ENCODE measurements around the gene NEK2. TPM values are rescaled to one million over a fixed set of nuclear protein-coding genes. Genes with fewer than 3 reads are reported as not detected.

Gene NEK2
- total and polyA plus RNA-seq, 2 of the 13 experiments (the other 11 are each of a cell fraction or from before 2014, with no cell fraction given) = 10.9 to 40.8 TPM

DNA sequence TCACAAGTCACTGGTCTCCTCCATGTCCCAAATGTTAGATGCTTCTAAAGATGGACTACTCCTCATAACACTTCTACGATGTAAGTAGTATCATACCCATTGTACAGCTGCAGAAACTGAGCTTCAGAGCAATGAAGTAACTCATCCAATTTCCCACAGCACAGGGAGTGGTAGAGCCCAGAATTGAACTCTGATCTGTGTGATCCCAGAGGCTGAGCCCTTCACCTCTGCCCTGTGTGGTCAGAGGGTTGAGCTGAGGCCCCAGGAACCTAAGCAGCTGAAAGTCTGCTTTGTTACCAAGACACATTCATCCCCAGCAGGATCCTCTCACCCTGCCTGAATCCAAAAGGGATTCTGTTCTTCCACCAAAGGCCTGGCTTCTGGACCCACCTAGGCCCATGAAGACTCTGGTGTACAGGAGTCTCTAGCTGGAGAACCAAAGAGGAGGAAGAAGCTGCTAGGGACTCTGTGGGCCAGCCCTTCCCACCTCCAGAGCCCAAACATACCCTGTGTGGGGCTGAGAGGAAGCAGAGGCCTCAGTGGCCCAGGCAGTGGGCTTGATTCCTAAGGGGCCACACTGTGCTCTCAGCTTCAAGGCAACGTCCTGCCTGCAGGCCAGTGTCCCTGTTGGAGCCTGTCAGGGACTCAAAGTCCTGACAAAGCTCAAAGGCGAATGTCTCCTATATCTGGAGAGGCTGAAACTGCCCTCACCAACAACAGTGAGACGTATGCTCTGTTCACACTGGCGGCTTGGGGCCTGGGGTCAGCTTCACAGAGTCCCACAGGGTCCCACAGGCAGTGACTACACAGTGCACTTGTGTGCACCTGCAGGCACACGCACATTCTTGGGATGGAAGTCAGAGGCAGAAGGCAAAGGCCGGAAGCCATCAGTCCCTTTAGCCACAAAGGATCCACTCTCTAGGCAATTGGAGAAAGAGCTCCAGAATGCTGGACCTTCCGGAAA, 56.1 kb downstream of the NEK2 start (continued):
- TF ChIP-seq, protein P1, sequence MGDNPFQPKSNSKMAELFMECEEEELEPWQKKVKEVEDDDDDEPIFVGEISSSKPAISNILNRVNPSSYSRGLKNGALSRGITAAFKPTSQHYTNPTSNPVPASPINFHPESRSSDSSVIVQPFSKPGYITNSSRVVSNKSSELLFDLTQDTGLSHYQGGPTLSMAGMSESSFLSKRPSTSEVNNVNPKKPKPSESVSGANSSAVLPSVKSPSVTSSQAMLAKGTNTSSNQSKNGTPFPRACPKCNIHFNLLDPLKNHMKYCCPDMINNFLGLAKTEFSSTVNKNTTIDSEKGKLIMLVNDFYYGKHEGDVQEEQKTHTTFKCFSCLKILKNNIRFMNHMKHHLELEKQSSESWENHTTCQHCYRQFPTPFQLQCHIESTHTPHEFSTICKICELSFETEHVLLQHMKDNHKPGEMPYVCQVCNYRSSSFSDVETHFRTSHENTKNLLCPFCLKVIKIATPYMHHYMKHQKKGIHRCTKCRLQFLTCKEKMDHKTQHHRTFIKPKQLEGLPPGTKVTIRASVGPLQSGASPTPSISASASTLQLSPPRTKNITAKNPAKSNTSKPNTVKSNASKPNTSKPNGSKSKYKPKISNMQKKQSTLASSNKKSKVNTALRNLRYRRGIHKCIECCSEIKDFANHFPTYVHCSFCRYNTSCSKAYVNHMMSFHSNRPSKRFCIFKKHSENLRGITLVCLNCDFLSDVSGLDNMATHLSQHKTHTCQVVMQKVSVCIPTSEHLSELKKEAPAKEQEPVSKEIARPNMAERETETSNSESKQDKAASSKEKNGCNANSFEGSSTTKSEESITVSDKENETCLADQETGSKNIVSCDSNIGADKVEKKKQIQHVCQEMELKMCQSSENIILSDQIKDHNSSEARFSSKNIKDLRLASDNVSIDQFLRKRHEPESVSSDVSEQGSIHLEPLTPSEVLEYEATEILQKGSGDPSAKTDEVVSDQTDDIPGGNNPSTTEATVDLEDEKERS (CRISPR knock-in tag; IDR thresholded peaks at IDR 0.05) = peak; percentile 53; the same call in 1 of the 2 replicates
- TF ChIP-seq ZSCAN22 (CRISPR knock-in tag; IDR thresholded peaks at IDR 0.05) = no peak
- TF ChIP-seq, protein P2, sequence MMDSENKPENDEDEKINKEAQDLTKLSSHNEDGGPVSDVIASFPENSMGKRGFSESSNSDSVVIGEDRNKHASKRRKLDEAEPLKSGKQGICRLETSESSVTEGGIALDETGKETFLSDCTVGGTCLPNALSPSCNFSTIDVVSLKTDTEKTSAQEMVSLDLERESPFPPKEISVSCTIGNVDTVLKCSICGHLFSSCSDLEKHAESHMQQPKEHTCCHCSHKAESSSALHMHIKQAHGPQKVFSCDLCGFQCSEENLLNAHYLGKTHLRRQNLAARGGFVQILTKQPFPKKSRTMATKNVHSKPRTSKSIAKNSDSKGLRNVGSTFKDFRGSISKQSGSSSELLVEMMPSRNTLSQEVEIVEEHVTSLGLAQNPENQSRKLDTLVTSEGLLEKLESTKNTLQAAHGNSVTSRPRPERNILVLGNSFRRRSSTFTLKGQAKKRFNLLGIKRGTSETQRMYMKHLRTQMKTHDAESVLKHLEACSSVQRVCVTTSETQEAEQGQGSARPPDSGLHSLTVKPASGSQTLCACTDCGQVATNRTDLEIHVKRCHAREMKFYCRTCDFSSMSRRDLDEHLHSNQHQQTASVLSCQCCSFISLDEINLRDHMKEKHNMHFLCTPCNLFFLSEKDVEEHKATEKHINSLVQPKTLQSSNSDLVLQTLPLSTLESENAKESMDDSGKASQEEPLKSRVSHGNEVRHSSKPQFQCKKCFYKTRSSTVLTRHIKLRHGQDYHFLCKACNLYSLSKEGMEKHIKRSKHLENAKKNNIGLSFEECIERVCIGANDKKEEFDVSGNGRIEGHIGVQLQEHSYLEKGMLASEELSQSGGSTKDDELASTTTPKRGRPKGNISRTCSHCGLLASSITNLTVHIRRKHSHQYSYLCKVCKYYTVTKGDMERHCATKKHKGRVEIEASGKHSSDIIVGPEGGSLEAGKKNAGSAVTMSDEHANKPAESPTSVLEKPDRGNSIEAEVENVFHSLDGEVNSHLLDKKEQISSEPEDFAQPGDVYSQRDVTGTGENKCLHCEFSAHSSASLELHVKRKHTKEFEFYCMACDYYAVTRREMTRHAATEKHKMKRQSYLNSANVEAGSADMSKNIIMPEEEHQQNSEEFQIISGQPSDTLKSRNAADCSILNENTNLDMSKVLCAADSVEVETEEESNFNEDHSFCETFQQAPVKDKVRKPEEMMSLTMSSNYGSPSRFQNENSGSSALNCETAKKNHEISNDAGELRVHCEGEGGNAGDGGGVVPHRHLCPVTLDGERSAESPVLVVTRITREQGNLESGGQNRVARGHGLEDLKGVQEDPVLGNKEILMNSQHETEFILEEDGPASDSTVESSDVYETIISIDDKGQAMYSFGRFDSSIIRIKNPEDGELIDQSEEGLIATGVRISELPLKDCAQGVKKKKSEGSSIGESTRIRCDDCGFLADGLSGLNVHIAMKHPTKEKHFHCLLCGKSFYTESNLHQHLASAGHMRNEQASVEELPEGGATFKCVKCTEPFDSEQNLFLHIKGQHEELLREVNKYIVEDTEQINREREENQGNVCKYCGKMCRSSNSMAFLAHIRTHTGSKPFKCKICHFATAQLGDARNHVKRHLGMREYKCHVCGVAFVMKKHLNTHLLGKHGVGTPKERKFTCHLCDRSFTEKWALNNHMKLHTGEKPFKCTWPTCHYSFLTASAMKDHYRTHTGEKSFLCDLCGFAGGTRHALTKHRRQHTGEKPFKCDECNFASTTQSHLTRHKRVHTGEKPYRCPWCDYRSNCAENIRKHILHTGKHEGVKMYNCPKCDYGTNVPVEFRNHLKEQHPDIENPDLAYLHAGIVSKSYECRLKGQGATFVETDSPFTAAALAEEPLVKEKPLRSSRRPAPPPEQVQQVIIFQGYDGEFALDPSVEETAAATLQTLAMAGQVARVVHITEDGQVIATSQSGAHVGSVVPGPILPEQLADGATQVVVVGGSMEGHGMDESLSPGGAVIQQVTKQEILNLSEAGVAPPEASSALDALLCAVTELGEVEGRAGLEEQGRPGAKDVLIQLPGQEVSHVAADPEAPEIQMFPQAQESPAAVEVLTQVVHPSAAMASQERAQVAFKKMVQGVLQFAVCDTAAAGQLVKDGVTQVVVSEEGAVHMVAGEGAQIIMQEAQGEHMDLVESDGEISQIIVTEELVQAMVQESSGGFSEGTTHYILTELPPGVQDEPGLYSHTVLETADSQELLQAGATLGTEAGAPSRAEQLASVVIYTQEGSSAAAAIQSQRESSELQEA (CRISPR knock-in tag; IDR thresholded peaks at IDR 0.05; ENCODE audit: not compliant biosample characterization) = no peak
- TF ChIP-seq, protein P3, sequence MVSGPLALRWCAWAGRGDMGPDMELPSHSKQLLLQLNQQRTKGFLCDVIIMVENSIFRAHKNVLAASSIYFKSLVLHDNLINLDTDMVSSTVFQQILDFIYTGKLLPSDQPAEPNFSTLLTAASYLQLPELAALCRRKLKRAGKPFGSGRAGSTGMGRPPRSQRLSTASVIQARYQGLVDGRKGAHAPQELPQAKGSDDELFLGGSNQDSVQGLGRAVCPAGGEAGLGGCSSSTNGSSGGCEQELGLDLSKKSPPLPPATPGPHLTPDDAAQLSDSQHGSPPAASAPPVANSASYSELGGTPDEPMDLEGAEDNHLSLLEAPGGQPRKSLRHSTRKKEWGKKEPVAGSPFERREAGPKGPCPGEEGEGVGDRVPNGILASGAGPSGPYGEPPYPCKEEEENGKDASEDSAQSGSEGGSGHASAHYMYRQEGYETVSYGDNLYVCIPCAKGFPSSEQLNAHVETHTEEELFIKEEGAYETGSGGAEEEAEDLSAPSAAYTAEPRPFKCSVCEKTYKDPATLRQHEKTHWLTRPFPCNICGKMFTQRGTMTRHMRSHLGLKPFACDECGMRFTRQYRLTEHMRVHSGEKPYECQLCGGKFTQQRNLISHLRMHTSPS (CRISPR knock-in tag; IDR thresholded peaks at IDR 0.05; ENCODE audit: low read depth) = no peak
- TF ChIP-seq, protein P4, sequence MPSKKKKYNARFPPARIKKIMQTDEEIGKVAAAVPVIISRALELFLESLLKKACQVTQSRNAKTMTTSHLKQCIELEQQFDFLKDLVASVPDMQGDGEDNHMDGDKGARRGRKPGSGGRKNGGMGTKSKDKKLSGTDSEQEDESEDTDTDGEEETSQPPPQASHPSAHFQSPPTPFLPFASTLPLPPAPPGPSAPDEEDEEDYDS (CRISPR knock-in tag; IDR thresholded peaks at IDR 0.05) = no peak
- TF ChIP-seq HDAC6 (IDR thresholded peaks at IDR 0.05; ENCODE audit: low read depth, low read length) = no peak
- TF ChIP-seq, protein P5, sequence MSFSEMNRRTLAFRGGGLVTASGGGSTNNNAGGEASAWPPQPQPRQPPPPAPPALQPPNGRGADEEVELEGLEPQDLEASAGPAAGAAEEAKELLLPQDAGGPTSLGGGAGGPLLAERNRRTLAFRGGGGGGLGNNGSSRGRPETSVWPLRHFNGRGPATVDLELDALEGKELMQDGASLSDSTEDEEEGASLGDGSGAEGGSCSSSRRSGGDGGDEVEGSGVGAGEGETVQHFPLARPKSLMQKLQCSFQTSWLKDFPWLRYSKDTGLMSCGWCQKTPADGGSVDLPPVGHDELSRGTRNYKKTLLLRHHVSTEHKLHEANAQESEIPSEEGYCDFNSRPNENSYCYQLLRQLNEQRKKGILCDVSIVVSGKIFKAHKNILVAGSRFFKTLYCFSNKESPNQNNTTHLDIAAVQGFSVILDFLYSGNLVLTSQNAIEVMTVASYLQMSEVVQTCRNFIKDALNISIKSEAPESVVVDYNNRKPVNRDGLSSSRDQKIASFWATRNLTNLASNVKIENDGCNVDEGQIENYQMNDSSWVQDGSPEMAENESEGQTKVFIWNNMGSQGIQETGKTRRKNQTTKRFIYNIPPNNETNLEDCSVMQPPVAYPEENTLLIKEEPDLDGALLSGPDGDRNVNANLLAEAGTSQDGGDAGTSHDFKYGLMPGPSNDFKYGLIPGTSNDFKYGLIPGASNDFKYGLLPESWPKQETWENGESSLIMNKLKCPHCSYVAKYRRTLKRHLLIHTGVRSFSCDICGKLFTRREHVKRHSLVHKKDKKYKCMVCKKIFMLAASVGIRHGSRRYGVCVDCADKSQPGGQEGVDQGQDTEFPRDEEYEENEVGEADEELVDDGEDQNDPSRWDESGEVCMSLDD (CRISPR knock-in tag; IDR thresholded peaks at IDR 0.05; ENCODE audit: borderline replicate concordance) = no peak

Measured in HepG2 (cell line).